GM13977 (cell line): ENCODE results near the gene HELZ.
"Not testable (repeated sequence)": the region's sequence is repeated elsewhere in the genome, so short reads cannot be mapped to it uniquely, and the experiment has no call there.

ENCODE experiments used
- DNase-seq: peaks from one replicate; pipeline ENCODE4 v3.0.0; 2012; ENCODE audit warnings: low spot score
- CTCF ChIP-seq: IDR thresholded peaks from 2 replicates; pipeline ENCODE4 v1.5.1; 2012; ENCODE audit warnings: mild to moderate bottlenecking, control low read depth; ENCODE audit not compliant: insufficient read depth; ENCODE audit errors: extremely low read depth, missing control alignments
- in situ Hi-C: fragments of 300-500 bp; cut with MboI; formaldehyde crosslinking; loops from one replicate; pipeline ENCODE4 v1.12.0; 2022; ENCODE audit warnings: low sequenced_read_pairs, low pct_unique_long_range_greater_than_20kb, mixed read lengths, inconsistent platforms; ENCODE audit not compliant: unreplicated experiment

Gene HELZ

GRCh38 chr17:67107171-67107570 lies 137.8 kb downstream of the HELZ start:
- no peak for DNase-seq
- no peak for TF ChIP-seq CTCF
- in situ Hi-C loops: no loop called here

- no peak for TF ChIP-seq CTCF
- in situ Hi-C loops: no loop called here
- no peak for DNase-seq
Observed at GRCh38 chr17:67105213-67105612, 139.8 kb downstream of the HELZ start.

- DNase-seq, in situ Hi-C loops: not testable (repeated sequence)
Observed at GRCh38 chr17:67104641-67105040, 140.4 kb downstream of the HELZ start.

- DNase-seq: no peak
- TF ChIP-seq CTCF: no peak
- in situ Hi-C loops: no loop called here
Observed at GRCh38 chr17:67098006-67098405, 147.0 kb downstream of the HELZ start.

GRCh38 chr17:67096609-67097008 lies 148.4 kb downstream of the HELZ start:
- DNase-seq: no peak
- no peak for TF ChIP-seq CTCF
- in situ Hi-C loops: no loop called here

- in situ Hi-C loops: no loop called here
- no peak for TF ChIP-seq CTCF
- no peak for DNase-seq
Observed at GRCh38 chr17:67095803-67096202, 149.2 kb downstream of the HELZ start.

GRCh38 chr17:67095291-67095690 lies 149.7 kb downstream of the HELZ start:
- DNase-seq, in situ Hi-C loops: not testable (repeated sequence)

GRCh38 chr17:67093348-67093747 lies 151.6 kb downstream of the HELZ start:
- no peak for DNase-seq
- no peak for TF ChIP-seq CTCF
- in situ Hi-C loops: no loop called here

- in situ Hi-C loops, DNase-seq: not testable (repeated sequence)
Observed at GRCh38 chr17:67092710-67093109, 152.3 kb downstream of the HELZ start.
